NCI-H526 treated with DMSO at 0.1 percent for 48 hours (cell line): ENCODE results near the gene TBL2.
"Not testable (repeated sequence)": the region's sequence is repeated elsewhere in the genome, so short reads cannot be mapped to it uniquely, and the experiment has no call there.

Experiments used
- DNase-seq: peaks from one replicate; lab custom pipeline; 2025; lab: John Stamatoyannopoulos, UW

TBL2 gene

DNA sequence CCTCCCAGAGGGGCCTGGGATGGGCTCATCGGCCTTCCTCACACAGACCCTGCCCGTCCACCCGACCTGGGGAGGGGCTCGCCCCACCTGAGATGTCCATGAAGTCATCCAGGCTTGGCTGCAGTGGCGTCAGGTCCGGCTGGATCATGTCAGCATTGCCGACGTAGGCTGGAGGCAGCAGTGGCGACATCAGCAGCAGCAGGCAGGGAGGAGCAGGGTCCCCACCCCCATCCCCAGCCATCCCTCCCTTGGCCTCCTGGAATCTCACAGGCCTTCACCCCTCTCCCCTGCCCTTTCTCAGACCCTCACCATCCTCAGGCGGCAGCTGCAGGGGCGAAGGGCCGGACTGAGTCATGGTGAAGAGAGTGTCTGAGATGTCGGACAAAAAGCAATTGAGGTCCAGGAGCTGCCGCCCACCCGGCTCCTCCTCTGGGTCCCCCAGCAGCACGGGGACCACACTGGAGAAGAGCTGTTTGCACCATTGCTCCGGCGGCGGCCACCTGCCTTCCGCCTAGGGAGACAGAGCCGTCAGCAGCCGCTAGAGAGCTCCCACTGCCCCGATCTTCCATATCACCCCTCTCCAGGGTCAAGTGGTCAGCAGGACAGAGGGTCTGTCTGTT lies 27.3 kb upstream of the TBL2 start:
- no peak for DNase-seq

DNA sequence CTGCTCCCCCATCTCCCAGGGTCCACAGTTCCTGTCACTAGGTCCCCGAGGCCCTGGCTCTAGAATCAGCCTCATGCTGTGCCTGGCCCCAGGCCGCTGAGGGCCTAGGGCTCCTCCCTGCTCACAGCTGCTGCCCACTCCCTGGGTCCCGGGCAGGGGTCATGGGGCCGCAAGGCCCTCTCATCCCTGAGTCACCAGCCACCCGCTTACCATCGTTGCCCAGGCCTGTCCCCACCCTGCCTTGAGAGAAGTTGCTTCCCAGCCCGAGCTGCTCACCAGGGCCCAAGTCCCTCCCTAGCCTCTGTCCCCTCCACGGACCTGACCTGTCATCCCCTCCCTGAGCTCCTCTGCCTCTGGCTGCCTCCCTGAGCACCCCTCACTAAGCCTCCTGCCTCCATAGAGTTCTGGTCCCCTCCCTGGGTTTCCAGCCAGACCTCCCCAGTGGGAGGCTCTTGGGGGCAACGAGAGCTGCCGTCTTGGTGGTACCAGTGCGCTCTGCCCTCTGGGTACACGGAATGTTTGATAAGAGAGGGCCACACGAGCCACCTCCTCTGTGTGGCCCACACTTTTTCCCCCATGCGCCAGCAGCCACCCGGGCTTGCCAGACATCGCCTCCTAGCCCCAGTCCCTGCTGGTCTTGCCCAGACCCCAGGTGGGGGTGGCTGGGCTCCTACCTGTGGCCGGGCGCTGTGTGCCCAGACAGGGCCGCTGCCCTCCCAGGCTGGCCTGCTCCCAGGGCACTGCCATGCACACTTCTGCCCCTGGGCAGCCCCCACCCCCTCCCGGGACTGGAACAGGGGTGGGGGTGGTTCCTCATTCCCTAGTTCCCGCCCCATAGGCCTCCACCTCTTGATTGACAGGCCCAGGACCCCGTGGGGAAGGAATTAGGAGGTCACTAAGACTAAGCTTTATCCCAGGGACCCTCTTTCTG lies 24.6 kb upstream of the TBL2 start:
- no peak for DNase-seq

DNA sequence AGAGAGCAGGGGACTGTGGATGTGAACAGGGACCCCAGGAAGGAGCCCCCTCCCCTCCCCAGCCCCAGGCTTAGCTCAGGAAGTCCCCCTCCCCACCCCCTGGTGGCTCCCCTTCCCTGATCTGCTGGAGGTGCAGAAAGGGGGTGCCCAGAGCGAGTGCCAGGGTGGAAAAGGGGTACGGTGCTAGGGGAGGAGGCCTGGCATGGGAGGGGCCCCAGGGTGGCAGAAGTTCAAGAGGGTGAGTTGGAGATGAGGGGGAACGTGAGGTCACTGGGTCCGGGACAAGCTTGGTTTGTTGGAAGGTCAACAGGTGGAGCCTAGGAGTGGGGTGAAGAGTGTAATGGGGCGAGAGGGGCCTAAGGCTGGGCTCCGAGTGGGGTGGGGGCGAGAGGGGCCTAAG lies 21.5 kb upstream of the TBL2 start:
- DNase-seq = no peak

DNA sequence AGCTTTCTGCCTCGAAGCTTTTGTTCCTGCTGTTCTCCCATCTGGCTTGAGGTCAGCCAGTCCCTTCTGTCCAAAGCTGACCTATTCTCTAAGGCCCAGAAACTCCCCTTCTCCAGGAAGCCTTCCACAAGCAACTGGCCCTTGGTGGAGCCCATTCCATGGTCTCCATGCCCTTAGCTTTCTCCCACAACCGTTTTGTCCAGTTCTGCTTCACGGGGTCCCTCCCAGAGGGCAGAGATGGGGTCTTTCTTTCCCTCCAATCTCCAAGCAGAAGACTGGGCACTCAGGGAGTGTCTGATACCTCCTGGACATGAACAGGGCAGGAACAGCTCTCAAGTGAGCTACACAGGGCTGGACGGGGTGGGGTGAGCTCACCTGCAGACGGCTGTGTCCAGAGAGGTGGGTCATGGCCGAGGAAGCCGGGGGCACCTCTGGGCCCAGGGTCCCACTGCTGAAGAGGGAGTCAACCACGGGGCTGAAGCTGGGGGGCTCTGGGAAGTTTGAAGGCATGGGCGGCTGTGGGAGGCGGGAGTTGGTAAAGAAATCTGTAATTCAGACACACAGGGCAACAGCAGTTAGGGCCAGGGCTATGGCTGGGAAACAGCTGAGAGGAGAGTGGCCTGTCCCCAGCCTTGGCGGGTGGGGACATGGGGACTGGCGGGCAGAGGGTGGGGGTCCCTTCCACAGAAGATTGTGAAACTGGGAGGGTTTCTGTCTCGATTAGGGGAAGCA lies 20.9 kb upstream of the TBL2 start:
- DNase-seq = no peak

GRCh38 chr7:73597978-73598782 lies 19.8 kb upstream of the TBL2 start:
- no peak for DNase-seq

DNA sequence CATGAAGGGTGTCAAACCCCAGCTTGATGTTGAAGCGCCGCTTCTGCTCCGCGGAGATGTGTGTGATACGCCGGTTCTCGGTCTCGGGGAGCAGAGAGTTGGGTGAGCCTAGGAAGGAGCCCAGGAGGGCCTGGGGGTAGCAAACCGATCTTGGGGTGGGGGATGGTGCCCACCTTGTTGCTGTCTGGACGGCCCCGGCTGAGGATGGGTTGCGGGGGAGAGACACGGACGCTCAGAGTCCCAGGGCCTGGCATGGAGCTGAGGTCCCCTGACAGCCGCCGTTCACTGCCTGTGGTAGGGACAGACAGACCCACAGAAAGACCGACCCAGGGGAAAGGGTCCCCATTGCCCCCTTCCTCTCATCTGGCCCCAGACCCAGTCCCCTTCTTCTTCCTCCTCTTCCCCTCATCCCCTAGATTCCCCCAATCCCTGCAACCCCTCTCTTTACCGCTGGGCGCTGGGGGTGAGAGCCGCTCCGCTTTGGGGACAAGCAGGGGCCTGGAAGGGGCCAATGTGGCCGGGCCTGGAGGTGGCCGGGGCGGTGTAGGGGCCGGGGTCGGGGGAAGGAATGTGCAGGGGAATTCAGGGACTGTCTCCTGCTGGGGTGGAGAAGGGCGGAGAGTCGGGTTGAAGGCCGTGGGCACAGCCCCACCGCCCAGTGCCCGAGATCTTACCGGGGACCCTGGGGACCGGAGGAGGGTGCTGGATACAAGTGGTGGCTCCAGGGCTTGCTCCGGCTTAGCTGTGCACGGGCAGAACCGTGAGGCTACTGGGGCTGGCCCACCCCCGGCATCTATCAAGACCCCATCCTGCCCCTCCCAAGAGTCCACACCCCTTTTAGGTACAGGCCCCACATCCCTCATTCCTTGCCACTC lies 18.0 kb upstream of the TBL2 start:
- no peak for DNase-seq

GRCh38 chr7:73595358-73595757 lies 17.0 kb upstream of the TBL2 start:
- DNase-seq = no peak

DNA sequence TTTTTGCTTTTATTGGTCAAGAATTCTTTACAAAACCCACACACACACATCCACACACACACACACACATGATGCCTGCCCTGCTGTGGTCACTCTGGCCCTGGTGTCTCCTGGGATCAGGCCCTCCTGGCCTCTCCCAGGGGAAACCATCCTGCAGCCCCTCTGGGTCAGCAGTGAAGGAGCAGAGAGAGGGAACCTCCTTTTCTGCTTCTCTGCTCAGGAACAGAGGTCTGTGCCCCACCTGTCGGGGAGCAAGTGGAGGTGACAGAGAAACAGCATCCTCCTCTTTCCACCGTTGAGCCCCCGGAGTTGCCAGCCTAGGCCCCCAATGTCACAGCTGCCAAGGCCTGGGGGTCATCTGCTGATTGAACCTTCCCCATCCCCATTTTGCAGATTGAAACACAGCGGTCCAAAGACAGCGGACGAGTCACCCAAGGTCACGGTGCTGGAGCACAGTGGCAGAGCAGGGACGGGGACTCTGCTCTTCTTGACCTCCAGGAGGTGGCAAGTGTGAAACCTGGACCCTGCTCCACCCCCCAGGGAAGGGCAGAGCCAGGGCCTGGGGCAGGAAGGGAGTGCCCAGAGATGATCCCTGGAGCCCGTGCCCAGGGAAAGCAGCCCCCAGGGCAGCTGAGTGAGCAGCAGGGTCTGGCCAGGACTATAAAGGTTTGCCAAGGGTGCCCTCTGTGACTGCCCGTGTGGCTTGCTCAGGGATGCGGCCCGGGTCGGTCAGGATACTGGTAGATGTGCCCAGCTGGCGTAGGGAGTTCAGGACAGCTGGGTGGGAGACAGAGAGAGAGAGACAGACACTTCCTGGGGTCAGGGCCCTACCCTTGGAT lies 15.0 kb upstream of the TBL2 start:
- DNase-seq = no peak

- DNase-seq = no peak
Observed at GRCh38 chr7:73586911-73587310, 8.5 kb upstream of the TBL2 start.

- DNase-seq = no peak
Observed at GRCh38 chr7:73585196-73585595, 6.8 kb upstream of the TBL2 start.

DNA sequence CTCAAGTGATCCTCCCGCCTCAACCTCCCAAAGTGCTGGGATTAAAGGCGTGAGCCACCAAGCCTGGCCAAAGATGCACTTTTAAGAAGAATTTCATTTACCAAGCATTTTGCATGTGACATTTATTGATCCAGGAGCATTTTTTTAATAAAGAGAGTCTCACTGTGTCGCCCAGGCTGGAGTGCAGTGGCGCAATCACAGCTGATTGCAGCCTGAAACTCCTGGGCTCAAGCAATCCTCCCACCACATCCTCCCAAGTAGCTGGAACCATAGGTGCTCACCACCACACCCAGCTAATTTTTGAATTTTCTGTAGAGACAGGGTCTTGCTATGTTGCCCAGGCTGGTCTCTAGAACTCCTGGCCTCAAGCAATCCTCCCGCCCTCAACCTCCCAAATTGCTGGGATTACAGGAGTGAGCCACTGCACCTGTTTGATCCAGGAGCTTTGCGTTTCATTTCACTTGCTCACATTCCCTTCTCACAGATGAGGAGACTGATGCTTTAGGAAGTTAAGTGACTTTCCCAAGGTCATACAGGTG lies 4.4 kb upstream of the TBL2 start:
- DNase-seq = no peak

DNA sequence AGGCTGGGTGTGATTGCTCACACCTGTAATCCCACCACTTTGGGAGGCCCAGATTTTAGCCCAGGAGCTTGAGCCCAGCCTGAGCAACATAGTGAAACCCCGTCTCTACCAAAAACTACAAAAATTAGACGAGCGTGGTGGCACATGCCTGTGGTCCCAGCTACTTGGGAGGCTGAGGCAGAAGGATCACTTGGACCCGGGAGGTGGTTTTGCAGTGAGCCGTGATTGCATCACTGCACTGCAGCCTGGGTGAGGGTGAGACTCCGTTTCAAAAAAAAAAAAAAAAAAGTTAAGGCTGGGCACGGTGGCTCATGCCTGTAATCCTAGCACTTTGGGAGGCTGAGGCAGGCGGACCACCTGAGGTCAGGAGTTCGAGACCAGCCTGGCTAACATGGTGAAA lies 2.6 kb upstream of the TBL2 start:
- DNase-seq = not testable (repeated sequence)

GRCh38 chr7:73577627-73578341 lies 595 bp downstream of the TBL2 start:
- no peak for DNase-seq

GRCh38 chr7:73573791-73574190 lies 4.6 kb downstream of the TBL2 start:
- no peak for DNase-seq

DNA sequence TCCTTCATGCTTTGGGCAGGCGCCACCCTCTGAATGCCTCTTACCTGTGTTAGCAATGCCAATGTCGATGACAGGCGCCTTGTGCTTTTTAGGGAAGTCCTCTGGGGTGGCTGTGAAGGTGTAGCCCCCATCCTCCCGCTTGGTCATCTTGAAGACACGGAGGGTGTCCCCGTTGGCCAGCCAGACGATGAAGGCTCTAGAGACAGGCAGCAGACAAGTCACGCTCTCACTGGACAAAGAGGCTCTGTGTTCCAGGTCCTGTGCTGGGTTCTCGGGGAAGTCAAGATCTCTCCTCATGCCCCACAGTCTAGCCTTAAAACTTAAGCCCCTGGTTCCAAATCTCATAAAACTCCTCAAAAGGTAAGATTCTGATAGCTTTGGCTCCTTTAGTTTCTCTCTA lies 5.1 kb downstream of the TBL2 start:
- no peak for DNase-seq

DNA sequence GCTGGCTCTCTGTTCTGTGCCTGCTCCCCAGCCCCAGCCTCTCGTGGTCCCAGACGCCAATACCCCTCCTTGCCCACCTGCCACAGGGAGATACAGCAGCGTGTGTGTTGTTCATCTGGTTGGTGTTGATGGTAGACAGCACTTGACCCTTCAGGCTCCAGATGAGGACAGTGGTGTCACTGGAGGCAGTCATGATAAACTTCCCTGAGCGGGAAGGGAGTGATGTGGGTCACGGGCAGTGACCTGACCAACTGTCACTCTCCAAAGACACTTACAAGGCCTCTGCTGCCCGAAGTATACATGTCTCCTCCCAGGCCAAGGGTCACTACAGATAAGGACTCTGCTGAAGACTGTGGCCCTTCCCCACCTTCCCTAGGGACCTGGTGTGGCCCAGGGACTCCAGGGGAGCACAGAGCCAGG lies 5.6 kb downstream of the TBL2 start:
- no peak for DNase-seq

DNA sequence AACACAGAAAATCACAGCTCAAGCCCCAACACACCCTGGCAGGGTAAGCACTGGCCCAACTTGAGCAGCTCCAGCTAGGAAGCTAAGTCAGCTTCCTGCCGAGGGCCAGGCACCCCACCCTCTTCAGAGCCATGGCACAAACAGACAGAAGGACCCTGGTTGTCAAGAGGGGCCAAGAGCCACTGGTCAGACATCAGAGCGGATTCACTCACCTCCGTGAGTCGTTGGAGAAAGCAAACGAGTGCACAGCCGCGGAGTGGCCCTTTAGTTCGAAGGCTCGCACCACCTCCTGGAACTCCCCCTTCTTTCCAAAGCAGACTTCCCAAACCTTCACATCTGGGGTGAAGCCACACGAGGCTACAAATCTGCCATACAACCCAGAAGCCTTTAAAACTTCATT lies 7.4 kb downstream of the TBL2 start:
- no peak for DNase-seq

DNA sequence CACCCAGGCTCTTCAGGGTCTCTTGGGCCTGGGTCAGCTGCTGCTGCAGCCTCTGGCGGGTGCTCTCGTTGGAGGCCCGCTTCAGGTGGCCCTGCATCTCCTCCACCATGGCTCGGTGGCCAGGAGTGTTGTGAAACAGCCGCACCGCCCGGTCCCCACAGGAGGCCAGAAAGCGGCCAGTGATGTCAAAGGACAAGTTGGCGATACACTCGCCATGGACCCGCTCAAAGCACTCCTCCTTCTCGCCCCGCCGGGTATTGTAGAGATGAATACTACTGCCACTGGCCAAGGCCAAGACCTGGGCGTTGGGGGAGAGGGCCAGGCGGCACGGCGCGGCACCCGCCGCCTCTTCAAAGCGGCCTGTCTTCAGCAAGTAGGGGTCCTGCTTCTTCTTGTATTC lies 7.9 kb downstream of the TBL2 start:
- DNase-seq = no peak

- DNase-seq = no peak
Observed at GRCh38 chr7:73569042-73569608, 9.3 kb downstream of the TBL2 start.
